HepG2 (cell line): ENCODE data around the gene C1RL. TPM values are rescaled to one million over a fixed set of nuclear protein-coding genes. Genes with fewer than 3 reads are reported as not detected.

Source experiments
- ATF7-NPFF ChIP-seq: sonication (generic); formaldehyde crosslinking; IDR thresholded peaks from 2 replicates; pipeline ENCODE4 v1.8.1; 2023; ENCODE audit warnings: mild to moderate bottlenecking, low read depth, missing genetic modification reagents, moderate library complexity
- CBX1 ChIP-seq: IDR thresholded peaks from one replicate; pipeline ENCODE4 v1.6.1; 2016; ENCODE audit warnings: antibody characterized with exemption, low read depth
- CC2D1A ChIP-seq: sonication (generic); formaldehyde crosslinking; IDR thresholded peaks from 2 replicates; pipeline ENCODE4 v1.8.1; 2023; ENCODE audit warnings: mild to moderate bottlenecking, missing genetic modification reagents
- CCDC6 ChIP-seq: sonication (generic); formaldehyde crosslinking; IDR thresholded peaks from 2 replicates; pipeline ENCODE4 v1.8.1; 2022; ENCODE audit warnings: mild to moderate bottlenecking, missing genetic modification reagents, moderate library complexity
- FOXP4 ChIP-seq: sonication (generic); formaldehyde crosslinking; IDR thresholded peaks from 2 replicates; pipeline ENCODE4 v1.4.0; 2020; ENCODE audit warnings: missing genetic modification reagents
- GFI1 ChIP-seq: sonication (generic); formaldehyde crosslinking; IDR thresholded peaks from 2 replicates; pipeline ENCODE4 v1.5.0; 2020; ENCODE audit warnings: missing genetic modification reagents, mild to moderate bottlenecking, borderline replicate concordance
- GTF2F1 ChIP-seq: fragments of 150-350 bp; IDR thresholded peaks from 2 replicates; pipeline ENCODE4 v1.6.1; 2014; ENCODE audit warnings: low read length
- HNRNPUL1 ChIP-seq: fragments of 200-400 bp; formaldehyde crosslinking; IDR thresholded peaks from 2 replicates; pipeline ENCODE4 v1.6.1; 2017; ENCODE audit warnings: low read depth, mild to moderate bottlenecking, low read length, moderate library complexity
- KDM6A ChIP-seq: IDR thresholded peaks from 2 replicates; pipeline ENCODE4 v1.6.1; 2016; ENCODE audit warnings: low read depth
- MBNL3 ChIP-seq: fragments of 250-450 bp; sonication (Bioruptor Pico); conservative IDR thresholded peaks from 2 replicates; pipeline ENCODE4 v1.8.0; 2022; ENCODE audit warnings: mild to moderate bottlenecking, inconsistent platforms
- MEF2D ChIP-seq: sonication (generic); formaldehyde crosslinking; IDR thresholded peaks from 2 replicates; pipeline ENCODE4 v1.5.1; 2020; ENCODE audit warnings: mild to moderate bottlenecking, missing genetic modification reagents
- MIXL1 ChIP-seq: IDR thresholded peaks from 2 replicates; pipeline ENCODE4 v1.6.1; 2016
- MTA3 ChIP-seq: sonication (generic); formaldehyde crosslinking; IDR thresholded peaks from 2 replicates; pipeline ENCODE4 v1.4.0; 2020; ENCODE audit warnings: missing genetic modification reagents
- NFAT5 ChIP-seq: sonication (generic); formaldehyde crosslinking; IDR thresholded peaks from 2 replicates; pipeline ENCODE4 v1.4.0; 2020; ENCODE audit warnings: missing genetic modification reagents
- SALL1 ChIP-seq: sonication (generic); formaldehyde crosslinking; IDR thresholded peaks from 2 replicates; pipeline ENCODE4 v1.8.0; 2022; ENCODE audit warnings: mild to moderate bottlenecking, missing genetic modification reagents
- SKI ChIP-seq: fragments of 450-650 bp; IDR thresholded peaks from one replicate; pipeline ENCODE4 v1.6.1; 2018; ENCODE audit warnings: mild to moderate bottlenecking; ENCODE audit not compliant: partially characterized antibody
- SRF ChIP-seq: IDR thresholded peaks from 2 replicates; pipeline ENCODE4 v1.6.1; 2011; ENCODE audit warnings: mild to moderate bottlenecking, low read depth, low read length, moderate library complexity
- ZFP36L1 ChIP-seq: sonication (generic); formaldehyde crosslinking; IDR thresholded peaks from 2 replicates; pipeline ENCODE4 v1.8.0; 2022; ENCODE audit warnings: mild to moderate bottlenecking, missing genetic modification reagents, moderate library complexity
- ZNF225 ChIP-seq: sonication (generic); formaldehyde crosslinking; IDR thresholded peaks from 2 replicates; pipeline ENCODE4 v1.4.0; 2020; ENCODE audit warnings: mild to moderate bottlenecking, missing genetic modification reagents
- ZNF598 ChIP-seq: sonication (generic); formaldehyde crosslinking; IDR thresholded peaks from 2 replicates; pipeline ENCODE4 v1.5.1; 2020; ENCODE audit warnings: mild to moderate bottlenecking, missing genetic modification reagents, borderline replicate concordance
- polyA plus RNA-seq, 8 experiments: library from polyadenylated mRNA; depleted of rRNA in 3 of 8; stranded (reverse) in 7 of 8; unstranded in 1 of 8; fragments of >200 nt; fragmentation: Illumina TruSeq in 4 of 8; extraction: Trizol in 4 of 8; gene quantifications; 2 replicates each; pipeline versions ENCODE4 v1.2.1 to v1.2.3, GENCODE V29; 2011 to 2016; ENCODE audit warnings: low read depth in 4 of 8, missing spikeins in 1 of 8, mixed read lengths in 1 of 8; ENCODE audit not compliant: insufficient read depth in 1 of 8
- total RNA-seq, 5 experiments: library from RNA; depleted of rRNA; stranded (reverse); fragments of >200 nt; fragmentation: Illumina TruSeq; extraction: Trizol; gene quantifications; 2 replicates each; pipeline ENCODE4 v1.2.3, GENCODE V29; 2016; ENCODE audit warnings: low read depth in 1 of 5
- TF ChIP-seq, protein P1 (sequence below): sonication (generic); formaldehyde crosslinking; IDR thresholded peaks from 2 replicates; pipeline ENCODE4 v1.8.0; 2022; ENCODE audit warnings: mild to moderate bottlenecking, missing genetic modification reagents, moderate library complexity
- TF ChIP-seq, protein P2 (sequence below): sonication (generic); formaldehyde crosslinking; IDR thresholded peaks from 2 replicates; pipeline ENCODE4 v1.4.0; 2020; ENCODE audit warnings: missing genetic modification reagents

The C1RL gene
- total and polyA plus RNA-seq, 2 of the 13 experiments (the other 11 are each of a cell fraction or from before 2014, with no cell fraction given), result 28.9 to 53.1 TPM

DNA sequence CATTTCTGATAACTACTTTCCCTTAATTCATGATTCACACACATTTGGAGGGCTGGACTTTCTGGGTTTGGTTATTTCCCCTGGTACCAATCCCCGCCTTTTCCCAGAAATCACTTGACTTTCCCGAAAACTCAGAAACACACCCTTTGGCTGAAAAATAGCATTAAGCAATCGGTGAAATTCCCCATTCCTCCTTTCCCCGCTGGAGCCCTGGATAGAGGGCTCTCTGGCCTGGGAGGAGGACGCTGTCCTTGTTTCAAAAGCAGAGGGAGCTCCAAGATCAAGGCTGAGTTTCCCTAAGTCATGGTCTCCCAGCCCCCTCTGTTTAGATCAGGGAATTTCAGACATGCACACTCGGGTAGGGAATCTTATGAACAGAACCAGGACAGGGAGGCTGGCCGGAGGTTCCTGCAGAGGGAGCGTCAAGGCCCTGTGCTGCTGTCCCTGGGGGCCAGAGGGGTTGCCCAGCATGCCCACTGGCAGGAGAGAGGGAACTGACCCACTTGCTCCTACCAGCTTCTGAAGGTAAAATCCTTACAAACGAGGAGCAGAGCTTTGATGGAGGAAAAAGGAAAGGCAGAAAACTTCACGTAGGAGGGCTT is 48.6 kb downstream of the C1RL start, which contains the start of gene C1S (continued):
- TF ChIP-seq NFAT5 (no peak), HNRNPUL1 (no peak), MBNL3 (CRISPR knock-in tag) (no peak), MTA3 (CRISPR knock-in tag) (no peak), CC2D1A (CRISPR knock-in tag) (no peak), GTF2F1 (no peak), ATF7-NPFF (CRISPR knock-in tag) (no peak), MEF2D (no peak), SALL1 (CRISPR knock-in tag) (peak; percentile 65), ZFP36L1 (CRISPR knock-in tag) (no peak), FOXP4 (no peak), SKI (no peak), SRF (no peak), KDM6A (CRISPR knock-in tag) (no peak), MIXL1 (0 out of 2 replicates have a peak, but pooled peaks have one; percentile 26), CCDC6 (CRISPR knock-in tag) (no peak), ZNF225 (CRISPR knock-in tag) (no peak), CBX1 (no peak), GFI1 (CRISPR knock-in tag) (0 out of 2 replicates have a peak, but pooled peaks have one; percentile 20), ZNF598 (CRISPR knock-in tag) (0 out of 2 replicates have a peak, but pooled peaks have one; percentile 23)
- TF ChIP-seq, protein P1, sequence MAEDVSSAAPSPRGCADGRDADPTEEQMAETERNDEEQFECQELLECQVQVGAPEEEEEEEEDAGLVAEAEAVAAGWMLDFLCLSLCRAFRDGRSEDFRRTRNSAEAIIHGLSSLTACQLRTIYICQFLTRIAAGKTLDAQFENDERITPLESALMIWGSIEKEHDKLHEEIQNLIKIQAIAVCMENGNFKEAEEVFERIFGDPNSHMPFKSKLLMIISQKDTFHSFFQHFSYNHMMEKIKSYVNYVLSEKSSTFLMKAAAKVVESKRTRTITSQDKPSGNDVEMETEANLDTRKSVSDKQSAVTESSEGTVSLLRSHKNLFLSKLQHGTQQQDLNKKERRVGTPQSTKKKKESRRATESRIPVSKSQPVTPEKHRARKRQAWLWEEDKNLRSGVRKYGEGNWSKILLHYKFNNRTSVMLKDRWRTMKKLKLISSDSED (CRISPR knock-in tag), result no peak
- TF ChIP-seq, protein P2, sequence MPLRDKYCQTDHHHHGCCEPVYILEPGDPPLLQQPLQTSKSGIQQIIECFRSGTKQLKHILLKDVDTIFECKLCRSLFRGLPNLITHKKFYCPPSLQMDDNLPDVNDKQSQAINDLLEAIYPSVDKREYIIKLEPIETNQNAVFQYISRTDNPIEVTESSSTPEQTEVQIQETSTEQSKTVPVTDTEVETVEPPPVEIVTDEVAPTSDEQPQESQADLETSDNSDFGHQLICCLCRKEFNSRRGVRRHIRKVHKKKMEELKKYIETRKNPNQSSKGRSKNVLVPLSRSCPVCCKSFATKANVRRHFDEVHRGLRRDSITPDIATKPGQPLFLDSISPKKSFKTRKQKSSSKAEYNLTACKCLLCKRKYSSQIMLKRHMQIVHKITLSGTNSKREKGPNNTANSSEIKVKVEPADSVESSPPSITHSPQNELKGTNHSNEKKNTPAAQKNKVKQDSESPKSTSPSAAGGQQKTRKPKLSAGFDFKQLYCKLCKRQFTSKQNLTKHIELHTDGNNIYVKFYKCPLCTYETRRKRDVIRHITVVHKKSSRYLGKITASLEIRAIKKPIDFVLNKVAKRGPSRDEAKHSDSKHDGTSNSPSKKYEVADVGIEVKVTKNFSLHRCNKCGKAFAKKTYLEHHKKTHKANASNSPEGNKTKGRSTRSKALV (CRISPR knock-in tag), result no peak
